H9 (cell line): ENCODE data around the gene ZNF672. TPM values are rescaled to one million over a fixed set of nuclear protein-coding genes. Genes with fewer than 3 reads are reported as not detected.

Experiments used
- DNase-seq: peaks from one replicate; pipeline ENCODE4 v3.0.0-alpha.2; 2017
- H2AFZ ChIP-seq: one replicate; pipeline ENCODE4 v1.6.1; 2013; ENCODE audit warnings: mild to moderate bottlenecking, low read length, control low read depth, moderate library complexity
- H2AK5ac ChIP-seq: 2 replicates; pipeline ENCODE4 v1.6.1; 2013; ENCODE audit warnings: low read length, control low read depth, mixed read lengths; ENCODE audit not compliant: insufficient read length
- H2BK120ac ChIP-seq: one replicate; pipeline ENCODE4 v1.6.1; 2013; ENCODE audit warnings: low read depth, mild to moderate bottlenecking, low read length, control low read depth, inconsistent platforms; ENCODE audit not compliant: poor library complexity, severe bottlenecking
- H2BK12ac ChIP-seq: 2 replicates; pipeline ENCODE4 v1.6.1; 2013; ENCODE audit warnings: low read length, control low read depth, mixed read lengths, low read depth; ENCODE audit not compliant: insufficient read length
- H2BK15ac ChIP-seq: 2 replicates; pipeline ENCODE4 v1.6.1; 2013; ENCODE audit warnings: low read depth, low read length, control low read depth
- H2BK20ac ChIP-seq: one replicate; pipeline ENCODE4 v1.6.1; 2013; ENCODE audit warnings: low read depth, mild to moderate bottlenecking, low read length, control low read depth, inconsistent platforms; ENCODE audit not compliant: poor library complexity, severe bottlenecking
- H2BK5ac ChIP-seq: 2 replicates; pipeline ENCODE4 v1.6.1; 2013; ENCODE audit warnings: low read length, control low read depth, mixed read lengths; ENCODE audit not compliant: insufficient read length
- H3K14ac ChIP-seq: 2 replicates; pipeline ENCODE4 v1.6.1; 2013; ENCODE audit warnings: low read length, control low read depth; ENCODE audit not compliant: insufficient read depth
- H3K18ac ChIP-seq: 2 replicates; pipeline ENCODE4 v1.6.1; 2013; ENCODE audit warnings: low read depth, mild to moderate bottlenecking, mixed read lengths, low read length, control low read depth; ENCODE audit not compliant: insufficient read length
- H3K23ac ChIP-seq: 2 replicates; pipeline ENCODE4 v1.6.1; 2013; ENCODE audit warnings: low read length, control low read depth, mixed read lengths, low read depth; ENCODE audit not compliant: insufficient read length
- H3K23me2 ChIP-seq: 2 replicates; pipeline ENCODE4 v1.6.1; 2013; ENCODE audit warnings: low read depth, mild to moderate bottlenecking, mixed read lengths, low read length, control low read depth; ENCODE audit not compliant: insufficient read length, poor library complexity, severe bottlenecking
- H3K27ac ChIP-seq: 2 replicates; pipeline ENCODE4 v1.5.1; 2013; ENCODE audit warnings: low read length, control low read depth, mixed read lengths, low read depth; ENCODE audit not compliant: insufficient read length
- H3K27me3 ChIP-seq: 2 replicates; pipeline ENCODE4 v1.6.1; 2013; ENCODE audit warnings: low read length, control low read depth, inconsistent platforms; ENCODE audit not compliant: insufficient read depth
- H3K4ac ChIP-seq: 2 replicates; pipeline ENCODE4 v1.6.1; 2013; ENCODE audit warnings: low read depth, mild to moderate bottlenecking, control low read depth, inconsistent platforms, low read length, moderate library complexity
- H3K4me1 ChIP-seq: 2 replicates; pipeline ENCODE4 v1.6.1; 2013; ENCODE audit warnings: low read length, control low read depth, inconsistent platforms; ENCODE audit not compliant: insufficient read depth
- H3K4me2 ChIP-seq: 2 replicates; pipeline ENCODE4 v1.6.1; 2013; ENCODE audit warnings: low read length, control low read depth, mixed read lengths; ENCODE audit not compliant: insufficient read length, insufficient read depth
- H3K56ac ChIP-seq: 2 replicates; pipeline ENCODE4 v1.6.1; 2013; ENCODE audit warnings: low read depth, mild to moderate bottlenecking, mixed read lengths, low read length, control low read depth; ENCODE audit not compliant: insufficient read length
- H3K79me1 ChIP-seq: 2 replicates; pipeline ENCODE4 v1.6.1; 2013; ENCODE audit warnings: low read depth, mild to moderate bottlenecking, moderate library complexity, low read length, control low read depth, inconsistent platforms; ENCODE audit not compliant: insufficient read depth, poor library complexity, severe bottlenecking
- H3K79me2 ChIP-seq: 2 replicates; pipeline ENCODE4 v1.6.1; 2013; ENCODE audit warnings: low read length, control low read depth, inconsistent platforms; ENCODE audit not compliant: insufficient read depth
- H3K9ac ChIP-seq: 2 replicates; pipeline ENCODE4 v1.6.1; 2013; ENCODE audit warnings: low read length, control low read depth, mixed read lengths; ENCODE audit not compliant: insufficient read length; ENCODE audit errors: extremely low read depth
- H3K9me3 ChIP-seq: one replicate; pipeline ENCODE4 v1.6.1; 2013; ENCODE audit warnings: low read depth, low read length, inconsistent platforms; ENCODE audit not compliant: control insufficient read depth
- H3T11ph ChIP-seq: one replicate; pipeline ENCODE4 v1.6.1; 2013; ENCODE audit warnings: mild to moderate bottlenecking, low read length, control low read depth, inconsistent platforms
- H4K20me1 ChIP-seq: one replicate; pipeline ENCODE4 v1.6.1; 2013; ENCODE audit not compliant: control insufficient read depth, insufficient read length, insufficient read depth
- H4K5ac ChIP-seq: 2 replicates; pipeline ENCODE4 v1.6.1; 2013; ENCODE audit warnings: low read depth, mild to moderate bottlenecking, mixed read lengths, low read length, control low read depth; ENCODE audit not compliant: insufficient read length
- H4K8ac ChIP-seq: replicated peaks from 2 replicates; pipeline ENCODE4 v1.6.1; 2013; ENCODE audit warnings: low read length, control low read depth, mixed read lengths, low read depth; ENCODE audit not compliant: insufficient read length
- H4K91ac ChIP-seq: 2 replicates; pipeline ENCODE4 v1.6.1; 2013; ENCODE audit warnings: low read depth, mild to moderate bottlenecking, moderate library complexity, mixed read lengths, low read length, control low read depth; ENCODE audit not compliant: insufficient read length
- H3K27ac Mint-ChIP-seq, 3 experiments: 2 replicates in 2 of 3; 3 replicates in 1 of 3; pipeline ENCODE4 v1.8.0; 2020 to 2021; ENCODE audit warnings: mixed read lengths in 3 of 3, mild to moderate bottlenecking in 1 of 3, moderate library complexity in 1 of 3
- H3K27me3 Mint-ChIP-seq: 2 replicates; pipeline ENCODE4 v1.8.0; 2021; ENCODE audit warnings: low read depth, mild to moderate bottlenecking, moderate library complexity, mixed read lengths
- H3K36me3 Mint-ChIP-seq, 3 experiments: 2 replicates in 2 of 3; 3 replicates in 1 of 3; pipeline ENCODE4 v1.8.0; 2020 to 2021; ENCODE audit warnings: low read depth in 3 of 3, mixed read lengths in 3 of 3; ENCODE audit not compliant: insufficient read depth in 1 of 3
- H3K4me1 Mint-ChIP-seq, 2 experiments: 2 replicates each; pipeline ENCODE4 v1.8.0; 2020; ENCODE audit warnings: mixed read lengths in 2 of 2
- H3K4me3 Mint-ChIP-seq, 2 experiments: 2 replicates in 1 of 2; 3 replicates in 1 of 2; pipeline ENCODE4 v1.8.0; 2020 to 2021; ENCODE audit warnings: mild to moderate bottlenecking in 2 of 2, mixed read lengths in 2 of 2, moderate library complexity in 1 of 2
- H3K9me3 Mint-ChIP-seq, 2 experiments: 2 replicates in 1 of 2; 3 replicates in 1 of 2; pipeline ENCODE4 v1.8.0; 2020; ENCODE audit warnings: mild to moderate bottlenecking in 2 of 2, mixed read lengths in 2 of 2, moderate library complexity in 1 of 2
- WGBS: extraction: QIAGEN DNeasy Blood & Tissue Kit; methylation state at CpG from one replicate; pipeline ENCODE4 v1.1.7; 2013; ENCODE audit warnings: missing lambda C conversion rate, low lambda C conversion rate, mixed read lengths; ENCODE audit not compliant: insufficient read length; ENCODE audit errors: extremely low coverage; 5-methylcytosine and 5-hydroxymethylcytosine counted together
- total RNA-seq: library from RNA; stranded (reverse); gene quantifications from 2 replicates; pipeline ENCODE4 v1.2.1, GENCODE V29; 2021
- TF ChIP-seq, protein P1 (sequence below): fragments of 200-600 bp; sonication (generic); conservative IDR thresholded peaks from 3 replicates; pipeline ENCODE4 v1.8.0; 2021; ENCODE audit warnings: antibody characterized with exemption, mild to moderate bottlenecking

ZNF672 gene
- total RNA-seq, 1 experiment from 2014 or later = 29.4 TPM

DNA sequence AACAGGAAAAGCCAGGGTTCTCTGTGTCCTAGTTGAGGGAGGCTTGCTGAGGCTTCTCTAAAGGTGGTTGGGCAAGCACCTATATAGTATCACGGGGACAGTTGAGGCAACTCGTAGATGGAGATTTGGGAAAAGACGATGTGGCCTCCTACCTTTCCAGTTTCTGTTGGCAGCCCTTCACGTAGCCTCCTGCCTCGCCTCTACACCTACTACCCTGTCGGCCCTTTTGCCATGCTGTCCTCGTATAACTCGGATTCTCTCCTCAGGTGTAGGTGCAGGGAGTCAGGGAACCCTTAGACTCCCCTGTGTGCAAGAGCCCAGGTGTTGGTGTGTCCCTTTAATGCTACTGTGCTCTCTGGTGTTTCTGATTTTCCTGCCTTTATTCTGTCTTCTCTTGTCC lies 10.6 kb downstream of the ZNF672 start:
- Histone ChIP-seq H3K79me1 (no peaks in the 10 kb centered on the region), H3K9me3 (no peaks in the 10 kb centered on the region), H3K27me3 (no peaks in the 10 kb centered on the region), H3K56ac (no peak overlapping the region), H3K4ac (no peak overlapping the region), H3K9ac (no peak overlapping the region), H2BK5ac (no peak overlapping the region), H3K23me2 (no peaks in the 10 kb centered on the region), H2BK120ac (no peak overlapping the region), H2AFZ (no peak overlapping the region), H4K91ac (no peak overlapping the region), H2AK5ac (no peak overlapping the region), H2BK20ac (no peak overlapping the region), H3T11ph (no peak overlapping the region), H3K23ac (no peak overlapping the region), H3K14ac (no peak overlapping the region), H3K27ac (no peak overlapping the region), H2BK12ac (no peak overlapping the region), H3K4me1 (no peaks in the 10 kb centered on the region), H4K20me1 (no peaks in the 10 kb centered on the region), H3K79me2 (no peaks in the 10 kb centered on the region), H4K8ac (no peak overlapping the region), H3K4me2 (no peak overlapping the region), H3K18ac (no peak overlapping the region), H2BK15ac (no peak overlapping the region), H4K5ac (no peak overlapping the region)
- H3K4me3 Mint-ChIP-seq = no peak overlapping the region
- no peaks in the 10 kb centered on the region for H3K9me3 Mint-ChIP-seq
- TF ChIP-seq, protein P1, sequence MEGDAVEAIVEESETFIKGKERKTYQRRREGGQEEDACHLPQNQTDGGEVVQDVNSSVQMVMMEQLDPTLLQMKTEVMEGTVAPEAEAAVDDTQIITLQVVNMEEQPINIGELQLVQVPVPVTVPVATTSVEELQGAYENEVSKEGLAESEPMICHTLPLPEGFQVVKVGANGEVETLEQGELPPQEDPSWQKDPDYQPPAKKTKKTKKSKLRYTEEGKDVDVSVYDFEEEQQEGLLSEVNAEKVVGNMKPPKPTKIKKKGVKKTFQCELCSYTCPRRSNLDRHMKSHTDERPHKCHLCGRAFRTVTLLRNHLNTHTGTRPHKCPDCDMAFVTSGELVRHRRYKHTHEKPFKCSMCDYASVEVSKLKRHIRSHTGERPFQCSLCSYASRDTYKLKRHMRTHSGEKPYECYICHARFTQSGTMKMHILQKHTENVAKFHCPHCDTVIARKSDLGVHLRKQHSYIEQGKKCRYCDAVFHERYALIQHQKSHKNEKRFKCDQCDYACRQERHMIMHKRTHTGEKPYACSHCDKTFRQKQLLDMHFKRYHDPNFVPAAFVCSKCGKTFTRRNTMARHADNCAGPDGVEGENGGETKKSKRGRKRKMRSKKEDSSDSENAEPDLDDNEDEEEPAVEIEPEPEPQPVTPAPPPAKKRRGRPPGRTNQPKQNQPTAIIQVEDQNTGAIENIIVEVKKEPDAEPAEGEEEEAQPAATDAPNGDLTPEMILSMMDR = no peak
- H3K4me1 Mint-ChIP-seq = no peaks in the 10 kb centered on the region
- no CpG with 5 or more reads among the region's 8 CpGs for WGBS
- H3K27me3 Mint-ChIP-seq = no peaks in the 10 kb centered on the region
- no peak for DNase-seq
- peaks cover 20 to 53% (median 30%) of the 10 kb centered on the region in 3 experiments; a peak in 6 of 7 replicates for H3K36me3 Mint-ChIP-seq
- H3K27ac Mint-ChIP-seq = no peak overlapping the region
